D341Med (cell line): ENCODE data around the gene MED12.

Source experiments
- DNase-seq: peaks from one replicate; pipeline ENCODE4 v3.0.0; 2012; ENCODE audit warnings: low spot score

The MED12 gene

GRCh38 chrX:71107762-71108360 is 10.5 kb upstream of the MED12 start:
- no peak for DNase-seq

- no peak for DNase-seq
Observed at GRCh38 chrX:71109051-71109450, 9.3 kb upstream of the MED12 start.

- no peak for DNase-seq
Observed at GRCh38 chrX:71111141-71111843, 7.1 kb upstream of the MED12 start, which contains the start of gene IL2RG. Gene IL2RG (minus strand): TSS chrX:71111577. CDS start chrX:71111539, 38 bp downstream.

GRCh38 chrX:71111921-71112431 is 6.4 kb upstream of the MED12 start:
- DNase-seq, result no peak

GRCh38 chrX:71117358-71117757 is 1.0 kb upstream of the MED12 start:
- no peak for DNase-seq

- DNase-seq, result no peak
Observed at GRCh38 chrX:71118985-71119535, 664 bp downstream of the MED12 start.

GRCh38 chrX:71128166-71128833 is 9.9 kb downstream of the MED12 start:
- DNase-seq, result no peak

GRCh38 chrX:71128915-71129765 is 10.7 kb downstream of the MED12 start:
- peak; percentile 71 for DNase-seq

- no peak for DNase-seq
Observed at GRCh38 chrX:71131510-71131909, 13.1 kb downstream of the MED12 start.

GRCh38 chrX:71140440-71140839 is 22.0 kb downstream of the MED12 start:
- DNase-seq, result no peak

GRCh38 chrX:71143508-71143907 is 25.1 kb downstream of the MED12 start:
- no peak for DNase-seq

GRCh38 chrX:71144651-71145050 is 26.3 kb downstream of the MED12 start, which contains the start of gene NLGN3:
Gene NLGN3 (plus strand): TSS chrX:71144841. CDS start chrX:71147750, 2,909 bp downstream.
- DNase-seq, result no peak

GRCh38 chrX:71147496-71148277 is 29.3 kb downstream of the MED12 start:
- DNase-seq, result no peak

GRCh38 chrX:71148278-71148663 is 29.9 kb downstream of the MED12 start:
- DNase-seq, result no peak

- no peak for DNase-seq
Observed at GRCh38 chrX:71151366-71151765, 33.0 kb downstream of the MED12 start.

GRCh38 chrX:71154196-71154595 is 35.8 kb downstream of the MED12 start:
- no peak for DNase-seq

- no peak for DNase-seq
Observed at GRCh38 chrX:71154641-71155040, 36.2 kb downstream of the MED12 start.

- no peak for DNase-seq
Observed at GRCh38 chrX:71158603-71159002, 40.2 kb downstream of the MED12 start.

- no peak for DNase-seq
Observed at GRCh38 chrX:71159335-71159734, 40.9 kb downstream of the MED12 start.

- no peak for DNase-seq
Observed at GRCh38 chrX:71160475-71160874, 42.1 kb downstream of the MED12 start.

GRCh38 chrX:71162981-71163380 is 44.6 kb downstream of the MED12 start:
- DNase-seq, result no peak
